ENCODE data around the gene SPAG16.

The SPAG16 gene

DNA sequence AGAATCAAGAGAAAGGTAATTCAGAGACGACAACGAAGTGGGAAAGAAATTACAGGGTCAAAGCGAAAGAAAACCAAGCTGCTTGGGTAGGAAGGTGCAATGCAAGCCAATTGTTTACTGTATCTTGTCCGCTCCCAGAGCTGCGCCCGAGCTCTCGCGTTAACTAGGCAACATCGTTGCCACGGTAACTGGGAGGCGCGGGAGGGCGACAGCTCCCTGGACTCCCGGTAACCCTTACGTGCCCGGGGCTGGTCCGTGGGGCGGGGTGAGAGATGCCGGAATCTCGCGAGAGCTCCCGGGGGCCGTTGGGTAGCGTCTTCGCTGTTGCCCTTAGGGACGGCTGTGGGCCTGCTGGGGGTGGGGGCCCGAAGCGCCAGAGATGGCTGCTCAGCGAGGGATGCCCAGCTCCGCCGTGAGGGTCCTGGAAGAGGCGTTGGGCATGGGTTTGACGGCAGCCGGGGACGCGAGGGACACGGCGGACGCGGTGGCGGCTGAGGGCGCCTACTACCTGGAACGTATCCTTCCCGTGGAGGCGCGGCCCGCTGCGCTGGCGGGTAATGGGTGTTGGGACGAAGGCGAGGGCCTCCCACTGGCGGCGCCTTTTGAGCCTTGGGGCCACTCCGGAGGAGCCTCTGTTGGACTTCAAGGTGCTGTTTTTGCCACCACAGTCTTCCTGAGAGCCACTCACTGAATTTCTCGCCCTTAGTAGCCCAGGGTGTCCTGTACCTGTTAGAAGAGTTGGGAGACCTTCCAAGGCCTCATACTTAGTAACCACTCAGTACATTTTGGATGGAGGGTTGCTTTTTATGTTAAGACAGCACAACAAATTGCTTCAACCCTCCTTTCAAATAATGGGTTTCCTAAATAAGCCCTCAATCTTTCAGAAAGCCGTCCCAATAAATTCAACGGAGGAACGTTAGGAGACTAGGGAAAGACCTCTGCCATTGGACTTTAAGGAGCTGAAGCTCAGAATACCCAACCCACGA lies at the start of gene SPAG16:
SPAG16 (plus strand) TSS at position 360 of the 986 bp plus-strand sequence.
- Histone ChIP-seq H3K27ac (peak within 1 kb of the TSS in 20 of 21 experiments; percentile 20 to 89 (median 74)), H3K4me3 (peak within 1 kb of the TSS; percentile 50 to 85 (median 77))

GRCh38 chr2:213234641-213235040 lies 49.6 kb upstream of the SPAG16 start:
- peak overlapping the region in 4 of 21 experiments; percentile 20 to 63 (median 48) for H3K27ac ChIP-seq
- H3K4me3 ChIP-seq = no peak overlapping the region

GRCh38 chr2:213235741-213236140 lies 48.5 kb upstream of the SPAG16 start:
- peak overlapping the region in 2 of 21 experiments; percentile 41 to 63 for H3K27ac ChIP-seq
- no peak overlapping the region for H3K4me3 ChIP-seq

GRCh38 chr2:213237251-213237650 lies 47.0 kb upstream of the SPAG16 start:
- no peak overlapping the region for H3K4me3 ChIP-seq
- peak overlapping the region in 4 of 21 experiments; percentile 1 to 77 (median 53) for H3K27ac ChIP-seq

- Histone ChIP-seq H3K27ac (peak overlapping the region in 4 of 21 experiments; percentile 1 to 77 (median 40)), H3K4me3 (no peak overlapping the region)
These were observed 46.5 kb upstream of the SPAG16 start for GRCh38 chr2:213237787-213238186.

DNA sequence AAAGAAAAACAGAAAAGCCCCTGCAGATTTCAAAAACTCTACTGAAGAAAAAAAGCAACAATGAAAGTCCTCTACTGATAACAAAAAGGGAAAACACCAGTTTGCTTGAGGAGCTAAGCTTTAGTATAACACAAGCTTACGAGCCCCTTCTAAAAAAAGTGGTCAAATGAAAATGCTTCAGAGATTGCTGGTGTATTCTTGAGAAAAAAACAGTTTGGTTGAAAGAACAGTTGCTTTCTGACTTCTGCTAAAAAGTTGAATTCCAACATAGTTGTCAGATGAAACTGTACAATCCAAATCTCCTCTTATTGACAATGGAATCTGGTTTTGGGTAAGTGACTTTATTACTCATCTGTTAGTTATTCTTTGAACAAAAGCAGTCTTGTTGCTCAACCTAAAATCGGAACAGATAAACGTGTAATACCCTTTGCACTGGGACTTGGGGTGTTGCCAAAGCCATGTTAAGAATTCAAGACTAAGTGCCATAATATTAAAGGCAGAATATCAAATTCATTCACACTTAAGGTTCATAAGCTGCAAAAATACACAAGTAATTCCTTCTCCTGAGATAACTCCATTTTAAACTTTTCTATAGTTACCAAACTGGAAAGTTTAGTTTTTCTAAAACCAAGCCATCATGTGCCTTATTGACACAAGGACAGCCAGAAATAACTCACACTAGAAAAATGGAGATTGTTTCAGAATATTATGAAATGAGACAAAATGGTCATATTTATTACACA lies 45.3 kb upstream of the SPAG16 start:
- Histone ChIP-seq H3K4me3 (no peak overlapping the region), H3K27ac (peak overlapping the region in 8 of 21 experiments; percentile 1 to 77 (median 34))

- peak overlapping the region in 3 of 21 experiments; percentile 7 to 55 (median 47) for H3K27ac ChIP-seq
These were observed 42.4 kb upstream of the SPAG16 start for GRCh38 chr2:213241817-213242216.

GRCh38 chr2:213242653-213243052 lies 41.6 kb upstream of the SPAG16 start:
- H3K4me3 ChIP-seq = no peak overlapping the region
- peak overlapping the region in 2 of 21 experiments; percentile 7 to 55 for H3K27ac ChIP-seq

More at GRCh38 chr2:213241817-213242216, 42.4 kb upstream of the SPAG16 start:
- H3K4me3 ChIP-seq = no peak overlapping the region

DNA sequence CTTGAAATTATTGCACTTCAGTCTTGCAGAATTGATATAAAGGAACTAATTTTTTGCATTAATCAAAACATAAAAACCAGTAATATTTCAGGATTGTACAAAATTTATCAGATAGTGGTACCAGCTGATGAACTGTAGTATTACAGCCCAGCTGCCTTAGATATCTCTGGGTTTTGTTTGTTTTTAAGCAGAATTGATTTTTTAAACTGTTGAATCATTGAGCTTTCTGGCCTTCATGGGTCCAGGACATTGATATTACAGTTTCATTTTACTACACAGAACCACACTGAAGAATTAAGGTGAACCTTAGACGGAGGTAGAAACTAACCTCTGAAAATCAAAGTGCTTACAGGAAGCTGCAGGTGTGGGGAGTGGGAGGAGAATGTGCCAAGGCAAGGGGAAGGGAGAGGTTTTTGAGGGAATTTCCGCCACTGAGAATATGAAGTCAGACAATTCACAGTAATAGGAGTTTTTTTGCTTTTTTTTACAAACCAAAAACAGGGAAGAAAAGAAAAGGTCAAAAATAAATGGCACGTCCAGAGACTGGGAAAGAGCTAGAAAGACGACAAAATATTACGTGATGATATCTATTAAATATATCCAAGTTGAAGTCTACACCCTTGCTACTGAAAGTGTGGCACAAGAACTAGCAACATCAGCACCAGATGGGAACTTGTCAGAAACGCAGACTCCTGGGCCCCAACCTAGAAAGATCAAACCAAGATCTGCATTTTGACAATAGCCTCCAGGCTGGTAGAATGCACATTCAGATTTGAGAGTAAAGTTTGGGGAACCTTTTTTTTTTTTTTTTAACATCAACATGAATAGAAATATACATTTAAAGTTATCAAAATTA lies 40.8 kb upstream of the SPAG16 start:
- H3K27ac ChIP-seq = peak overlapping the region in 3 of 21 experiments; percentile 7 to 37 (median 7)

DNA sequence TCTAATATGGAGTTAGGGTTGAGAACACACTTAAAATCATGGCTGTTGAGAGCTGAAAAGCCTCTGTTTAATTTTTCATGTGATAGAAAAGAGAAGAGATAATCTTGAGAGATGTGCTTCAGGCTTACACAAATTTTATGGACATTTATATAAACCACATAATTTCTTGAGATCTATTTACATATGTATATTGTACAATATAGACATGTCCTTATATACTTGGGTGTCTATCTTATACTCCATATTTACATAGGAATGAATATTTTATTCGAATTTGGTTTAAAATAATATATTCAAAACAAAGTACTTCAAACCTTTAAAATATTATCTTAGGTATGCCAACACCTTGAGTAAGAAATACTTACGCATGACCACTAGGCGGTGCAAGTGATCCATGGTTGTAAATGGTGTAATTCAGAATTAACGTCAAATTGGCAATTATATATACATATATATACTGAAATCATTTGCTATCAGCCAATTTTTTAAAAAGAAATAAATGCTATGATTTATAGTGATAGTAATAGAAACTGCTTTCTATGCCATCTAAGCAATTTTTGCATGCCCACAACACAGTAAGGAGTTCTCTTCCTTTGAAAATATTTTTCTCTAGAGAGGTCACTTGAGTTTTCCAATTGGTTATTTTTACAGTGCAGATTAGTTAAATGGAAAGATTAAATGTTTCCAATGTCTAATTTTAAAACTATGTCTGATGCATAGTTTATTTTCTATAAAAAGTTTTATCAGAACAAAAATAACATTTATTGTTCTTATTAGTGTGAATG lies 37.6 kb upstream of the SPAG16 start:
- Histone ChIP-seq H3K27ac (no peak overlapping the region), H3K4me3 (no peak overlapping the region)

More for the DNA sequence above, 40.8 kb upstream of the SPAG16 start:
- H3K4me3 ChIP-seq = no peak overlapping the region

DNA sequence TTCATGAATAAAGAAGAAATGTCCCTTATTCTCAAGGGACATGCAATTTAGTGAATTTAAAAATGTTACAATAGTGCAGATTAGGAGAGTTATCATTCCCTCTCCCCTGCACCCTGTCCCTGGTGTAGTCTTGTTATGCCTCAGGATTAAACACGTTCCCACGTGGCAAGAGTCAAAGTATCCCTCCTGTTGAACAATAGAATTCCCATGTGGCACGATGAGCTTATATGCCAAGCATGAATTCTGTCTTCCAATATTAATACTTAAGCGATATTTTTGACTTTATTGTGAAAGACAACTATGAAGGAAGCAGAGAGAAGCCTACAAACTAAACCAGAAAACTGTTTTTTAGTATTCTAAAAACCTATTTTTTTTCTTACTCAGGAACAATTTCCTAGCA lies 36.7 kb upstream of the SPAG16 start:
- no peak overlapping the region for H3K4me3 ChIP-seq
- no peak overlapping the region for H3K27ac ChIP-seq

- H3K27ac ChIP-seq = no peak overlapping the region
- H3K4me3 ChIP-seq = no peak overlapping the region
These were observed 35.6 kb upstream of the SPAG16 start for GRCh38 chr2:213248637-213249036.

DNA sequence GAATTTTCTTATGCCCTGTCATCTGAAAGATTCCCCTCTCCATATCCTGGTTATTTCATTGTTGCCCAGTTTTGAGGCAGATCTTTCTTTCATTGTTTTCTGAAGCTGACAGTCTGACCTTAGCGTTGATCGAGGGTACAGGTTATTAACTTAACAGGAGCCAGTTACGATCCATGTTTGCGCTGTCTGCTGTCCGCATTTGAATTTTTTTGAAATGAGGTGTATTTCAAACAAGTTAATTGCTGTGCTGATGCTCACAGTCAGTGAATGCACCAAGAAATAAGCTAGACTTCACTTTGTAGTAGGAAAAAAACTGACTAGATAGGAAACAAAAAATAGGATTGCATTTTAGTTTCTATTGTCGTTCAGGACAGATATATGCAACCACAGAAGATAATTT lies 34.8 kb upstream of the SPAG16 start:
- no peak overlapping the region for H3K27ac ChIP-seq

GRCh38 chr2:213251618-213252017 lies 32.6 kb upstream of the SPAG16 start:
- H3K27ac ChIP-seq = no peak overlapping the region
- H3K4me3 ChIP-seq = no peak overlapping the region

More for the DNA sequence above, 34.8 kb upstream of the SPAG16 start:
- no peak overlapping the region for H3K4me3 ChIP-seq

- no peak overlapping the region for H3K4me3 ChIP-seq
- H3K27ac ChIP-seq = no peak overlapping the region
These were observed 32.1 kb upstream of the SPAG16 start for GRCh38 chr2:213252206-213252605.

DNA sequence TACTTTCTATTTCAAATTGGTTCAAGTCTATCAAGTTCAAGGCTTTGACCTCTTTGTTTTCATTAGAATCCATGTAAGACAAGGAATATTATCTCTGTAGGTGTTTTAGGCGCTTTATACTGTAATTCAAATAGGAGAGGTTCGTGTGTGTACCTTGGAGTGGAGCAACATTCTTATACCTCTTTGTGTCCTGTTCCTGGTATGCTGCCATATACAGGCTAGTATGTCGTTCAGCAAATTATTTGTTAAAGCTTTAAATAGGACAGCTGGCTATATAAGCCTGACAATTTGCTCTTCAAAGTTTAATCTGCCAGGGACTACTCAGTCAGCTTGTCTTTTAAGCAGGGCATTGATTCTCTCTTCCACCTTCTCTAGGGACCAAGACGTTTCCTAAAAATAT lies 31.1 kb upstream of the SPAG16 start:
- Histone ChIP-seq H3K27ac (no peak overlapping the region), H3K4me3 (no peak overlapping the region)

GRCh38 chr2:213259266-213259665 lies 25.0 kb upstream of the SPAG16 start:
- Histone ChIP-seq H3K27ac (no peak overlapping the region), H3K4me3 (no peak overlapping the region)

DNA sequence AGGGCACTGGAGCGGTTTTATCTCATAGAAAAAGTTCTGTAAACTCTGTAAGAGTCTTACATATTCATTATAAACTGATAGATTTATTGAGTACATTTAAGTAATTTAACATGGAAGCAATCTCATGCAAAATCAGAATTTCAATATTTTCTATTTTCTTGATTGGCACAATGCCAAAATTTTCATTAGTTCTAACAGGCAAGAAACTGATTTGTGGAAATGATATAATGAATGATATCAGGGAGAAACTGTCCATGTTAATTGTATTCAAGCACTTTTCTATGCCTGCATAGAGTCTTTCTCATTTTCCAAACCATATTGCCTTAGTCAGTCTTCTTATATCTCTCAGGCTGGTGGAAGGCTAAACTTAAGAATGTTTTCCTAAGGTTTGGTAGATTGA lies 23.0 kb upstream of the SPAG16 start:
- Histone ChIP-seq H3K4me3 (no peak overlapping the region), H3K27ac (no peak overlapping the region)

DNA sequence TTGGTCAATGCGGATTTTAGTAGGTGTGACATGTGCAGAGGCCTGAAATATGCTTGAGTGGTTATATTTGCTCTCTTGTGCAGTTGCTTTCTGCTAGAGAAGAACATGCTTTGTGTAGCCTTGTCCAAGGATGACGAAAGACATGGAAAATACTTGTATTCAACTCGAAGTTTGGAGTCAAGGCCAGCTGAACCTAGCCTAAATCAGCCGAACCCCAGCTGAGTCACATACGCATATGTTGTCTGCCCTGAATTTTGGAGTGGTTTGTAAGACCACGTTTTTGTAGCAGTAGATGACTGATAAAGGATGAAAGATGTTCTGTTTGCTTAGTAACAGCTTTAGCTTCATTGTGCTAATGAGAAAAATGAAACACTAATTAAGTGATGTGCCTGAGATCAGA lies 22.5 kb upstream of the SPAG16 start:
- H3K27ac ChIP-seq = no peak overlapping the region
- H3K4me3 ChIP-seq = no peak overlapping the region

Data from skin epidermis (tissue), 12 donors.